GM12891 (cell line): Measurements from ENCODE around the gene YES1.
A peak's percentile ranks its signal among the peaks of the same experiment; 100 is the strongest.
"Not testable (repeated sequence)": the region's sequence is repeated elsewhere in the genome, so short reads cannot be mapped to it uniquely, and the experiment has no call there.

ENCODE experiments used
- DNase-seq: peaks from one replicate; pipeline ENCODE4 v3.0.0; 2011; ENCODE audit warnings: low spot score; ENCODE audit not compliant: insufficient read length
- FAIRE-seq: peaks from 2 replicates; lab custom pipeline; 2011; peaks lifted over from hg19 to GRCh38; lab: Jason Lieb, UNC
- PAX5 ChIP-seq: IDR thresholded peaks from 2 replicates; pipeline ENCODE4 v1.6.1; 2011; ENCODE audit warnings: low read length, moderate library complexity, mild to moderate bottlenecking; ENCODE audit not compliant: insufficient read depth, severe bottlenecking
- POLR2A ChIP-seq: IDR thresholded peaks from 2 replicates; pipeline ENCODE4 v1.6.1; 2011; ENCODE audit warnings: low read depth, low read length, control low read depth
- POLR2AphosphoS5 ChIP-seq: IDR thresholded peaks from 2 replicates; pipeline ENCODE4 v1.6.1; 2011; ENCODE audit warnings: low read depth, low read length, control low read depth
- POU2F2 ChIP-seq: IDR thresholded peaks from 2 replicates; pipeline ENCODE4 v1.6.1; 2011; ENCODE audit warnings: low read depth, mild to moderate bottlenecking, control low read depth, low read length, moderate library complexity
- SPI1 ChIP-seq: IDR thresholded peaks from 2 replicates; pipeline ENCODE4 v1.6.1; 2011; ENCODE audit warnings: low read depth, low read length, control low read depth
- TAF1 ChIP-seq: IDR thresholded peaks from 2 replicates; pipeline ENCODE4 v1.6.1; 2011; ENCODE audit warnings: low read depth, low read length, control low read depth

The YES1 gene

DNA sequence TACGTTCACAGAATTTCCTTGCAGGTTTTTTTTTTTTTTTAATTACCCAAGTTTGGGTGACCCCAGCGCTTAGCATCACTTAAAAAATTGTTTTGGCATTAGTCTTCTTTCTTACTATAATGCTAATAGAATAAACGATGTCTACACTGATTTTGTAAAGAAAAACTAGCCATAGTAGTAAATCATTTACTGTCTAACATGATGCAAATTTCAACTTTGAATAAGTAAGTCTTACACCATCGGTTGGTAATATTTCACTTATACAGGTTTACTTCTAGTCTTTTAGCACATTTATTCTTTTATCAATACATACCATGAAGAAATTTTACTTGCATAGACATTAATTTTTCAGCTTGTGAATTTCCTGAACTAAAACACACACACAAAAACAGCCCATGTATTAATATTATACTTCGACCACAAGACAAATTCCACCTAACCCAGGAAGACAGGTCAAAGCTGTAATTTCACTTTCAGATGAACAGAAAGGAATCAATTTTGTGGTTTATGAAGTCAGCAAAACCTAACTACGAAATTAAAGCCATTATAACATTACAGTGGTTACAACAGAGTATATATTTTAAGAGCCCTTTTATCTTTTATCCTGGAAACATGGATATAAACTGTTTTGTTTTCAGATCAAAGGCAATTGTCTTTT is 1.9 kb downstream of the YES1 start:
- FAIRE-seq (peak; percentile 68), DNase-seq (no peak)
- no peak for TF ChIP-seq TAF1
- TF ChIP-seq PAX5: no peak
- no peak for TF ChIP-seq POU2F2
- no peak for TF ChIP-seq SPI1
- no peak for TF ChIP-seq POLR2AphosphoS5
- no peak for TF ChIP-seq POLR2A

DNA sequence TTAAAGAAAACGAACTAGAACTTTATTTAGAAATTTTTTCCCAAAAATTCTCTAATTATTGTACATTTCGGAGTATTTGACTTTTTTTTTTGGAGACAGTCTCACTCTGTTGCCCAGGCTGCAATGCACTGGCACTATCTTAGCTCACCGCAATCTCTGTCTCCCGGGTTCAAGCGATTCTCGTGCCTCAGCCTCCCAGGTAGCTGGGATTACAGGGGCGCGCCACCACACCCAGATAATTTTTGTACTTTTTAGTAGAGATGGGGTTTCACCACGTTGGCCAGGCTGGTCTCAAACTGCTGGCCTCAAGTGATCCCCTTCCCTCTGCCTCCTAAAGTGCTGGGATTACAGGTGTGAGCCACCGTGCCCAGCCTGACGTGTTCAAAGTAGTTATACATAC is 2.8 kb downstream of the YES1 start:
- FAIRE-seq, DNase-seq: not testable (repeated sequence)

DNA sequence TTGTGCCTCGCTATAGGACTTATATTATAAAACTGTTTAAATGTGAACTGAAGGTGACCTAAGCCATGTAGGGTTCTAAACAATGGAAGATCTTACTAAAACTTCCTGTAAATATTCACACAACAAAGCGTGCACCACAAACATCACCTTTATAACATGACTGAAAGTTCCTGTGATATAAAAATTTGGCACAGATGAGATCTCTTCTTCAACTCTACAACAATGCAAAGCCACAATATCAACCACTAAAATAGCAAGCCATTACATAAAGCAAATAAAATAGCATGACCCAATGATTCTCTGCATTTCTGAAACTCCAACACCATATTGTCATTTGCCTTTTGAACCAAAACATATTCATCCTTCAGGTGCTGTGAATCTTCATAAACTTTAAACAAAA is 3.5 kb downstream of the YES1 start:
- TF ChIP-seq SPI1: no peak
- TF ChIP-seq POLR2A: no peak
- no peak for TF ChIP-seq POU2F2
- TF ChIP-seq PAX5: no peak
- no peak for TF ChIP-seq TAF1
- TF ChIP-seq POLR2AphosphoS5: no peak
- DNase-seq (no peak), FAIRE-seq (no peak)

DNA sequence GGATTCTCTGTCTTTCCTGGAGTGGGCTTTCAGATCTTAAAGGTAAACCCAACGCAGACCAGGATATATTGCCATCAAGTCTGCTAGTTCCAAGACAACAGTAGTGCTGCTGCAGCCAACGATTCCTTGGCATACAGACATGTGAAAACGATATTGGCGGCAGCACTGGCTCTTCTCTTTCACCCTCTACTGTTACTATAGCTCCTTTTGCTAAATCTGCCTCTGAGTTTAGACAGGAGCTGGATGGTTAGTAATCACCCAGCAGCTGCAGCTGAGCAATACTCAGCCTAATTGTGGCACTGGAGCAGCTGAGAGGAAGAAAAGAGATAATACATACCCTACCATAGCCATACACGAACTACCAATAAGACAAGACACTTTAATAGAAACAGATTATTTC is 4.0 kb downstream of the YES1 start:
- DNase-seq: no peak
- peak; percentile 26 for FAIRE-seq
- TF ChIP-seq POLR2A: no peak
- TF ChIP-seq TAF1: no peak
- no peak for TF ChIP-seq SPI1
- no peak for TF ChIP-seq PAX5
- TF ChIP-seq POU2F2: no peak
- TF ChIP-seq POLR2AphosphoS5: no peak

DNA sequence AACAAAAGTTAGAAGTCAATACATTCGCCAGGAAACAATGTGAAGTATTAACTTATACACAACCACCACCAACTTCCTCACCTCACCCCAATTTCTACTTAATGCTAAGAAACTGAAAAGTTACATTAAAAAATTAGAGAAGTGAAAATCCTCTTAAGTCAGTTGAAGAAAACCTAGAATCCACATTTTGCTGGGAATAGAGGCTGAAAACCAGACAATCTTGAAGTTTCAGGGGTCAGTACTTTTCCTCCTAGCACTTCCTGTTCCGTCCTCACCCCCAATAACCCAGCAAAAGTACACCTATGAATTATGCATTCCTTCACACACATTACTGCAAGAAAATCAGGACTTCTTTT is 6.3 kb downstream of the YES1 start:
- FAIRE-seq: no peak
- no peak for DNase-seq
- TF ChIP-seq POU2F2: 0 out of 2 replicates have a peak, but pooled peaks have one; percentile 18
- no peak for TF ChIP-seq TAF1
- peak; percentile 85 for TF ChIP-seq SPI1

DNA sequence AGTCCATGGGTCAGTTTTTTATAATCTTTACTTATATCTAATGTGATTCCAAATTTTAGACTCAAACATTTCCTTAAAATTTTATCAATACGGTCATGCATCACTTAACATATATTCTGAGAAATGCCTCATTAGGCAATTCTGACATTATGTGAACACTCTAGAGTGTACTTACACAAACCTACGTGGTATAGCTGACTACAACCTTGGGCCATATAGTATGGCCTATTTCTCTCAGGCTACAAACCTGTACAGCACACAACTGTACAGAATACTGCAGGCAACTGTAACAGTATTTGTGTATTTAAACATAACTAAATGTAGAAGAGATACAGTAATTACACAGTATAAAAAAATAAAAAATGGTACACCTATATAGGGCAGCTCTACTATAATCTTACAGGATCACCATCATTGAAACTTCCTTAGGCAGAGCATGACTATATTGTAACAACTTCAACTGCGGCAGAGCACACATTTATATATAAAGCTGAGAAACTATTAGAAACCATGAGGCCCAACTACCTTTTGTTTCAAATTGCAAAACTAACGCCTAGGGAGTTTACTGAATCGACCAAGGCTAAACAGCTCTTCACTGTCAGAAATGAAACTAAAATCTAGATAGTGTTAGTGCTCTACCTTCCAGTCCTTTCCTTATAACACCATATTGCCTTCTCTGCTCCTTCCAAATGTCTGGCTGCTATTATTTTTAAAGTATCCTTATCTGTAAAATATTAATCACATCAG is 6.9 kb downstream of the YES1 start:
- no peak for TF ChIP-seq PAX5
- TF ChIP-seq POLR2AphosphoS5: no peak
- TF ChIP-seq POU2F2: no peak
- TF ChIP-seq POLR2A: no peak
- peak; percentile 81 for FAIRE-seq
- DNase-seq: no peak

DNA sequence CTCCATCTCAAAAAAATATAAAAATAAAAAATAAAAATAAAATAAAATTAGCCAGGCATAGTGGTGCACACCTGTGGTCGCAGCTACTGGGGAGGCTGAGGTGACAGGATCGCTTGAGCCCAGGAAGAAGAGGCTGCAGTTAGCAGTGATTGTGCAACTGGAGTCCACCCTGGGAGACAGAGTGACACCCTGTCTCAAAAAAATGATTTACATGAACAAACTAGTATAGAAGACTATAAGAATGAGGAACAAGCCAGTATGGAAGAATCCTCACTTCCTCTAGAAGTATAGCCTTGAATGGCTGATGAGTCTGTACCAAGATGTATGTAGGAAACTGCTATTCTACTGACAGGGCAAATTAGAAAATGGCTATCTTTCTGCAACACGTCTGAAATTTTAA is 10.9 kb downstream of the YES1 start:
- FAIRE-seq (no peak), DNase-seq (no peak)
- TF ChIP-seq SPI1 (peak; percentile 39; the same call in 1 of the 2 replicates), TAF1 (no peak)

DNA sequence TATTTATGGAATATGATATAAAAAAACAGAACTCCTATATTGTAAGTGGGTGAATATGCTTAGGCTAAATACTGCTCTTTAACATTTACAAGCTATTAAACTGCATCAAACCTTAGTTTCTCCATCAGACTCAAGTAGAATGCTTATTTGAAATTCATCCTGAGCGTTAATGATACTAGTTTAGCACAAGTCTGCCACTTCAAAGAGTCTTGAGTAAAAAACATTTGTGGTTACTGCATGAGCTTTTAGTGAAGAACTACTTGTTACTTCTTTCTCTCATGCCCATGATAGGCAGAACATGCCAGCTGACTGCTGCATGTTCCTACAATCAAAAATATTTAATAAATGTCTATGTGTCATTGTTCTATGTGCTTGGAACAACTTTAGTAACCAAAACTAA is 12.1 kb downstream of the YES1 start:
- no peak for DNase-seq
- TF ChIP-seq POLR2A (no peak), POLR2AphosphoS5 (no peak), SPI1 (no peak), POU2F2 (no peak), PAX5 (no peak), TAF1 (no peak)
- FAIRE-seq: no peak

DNA sequence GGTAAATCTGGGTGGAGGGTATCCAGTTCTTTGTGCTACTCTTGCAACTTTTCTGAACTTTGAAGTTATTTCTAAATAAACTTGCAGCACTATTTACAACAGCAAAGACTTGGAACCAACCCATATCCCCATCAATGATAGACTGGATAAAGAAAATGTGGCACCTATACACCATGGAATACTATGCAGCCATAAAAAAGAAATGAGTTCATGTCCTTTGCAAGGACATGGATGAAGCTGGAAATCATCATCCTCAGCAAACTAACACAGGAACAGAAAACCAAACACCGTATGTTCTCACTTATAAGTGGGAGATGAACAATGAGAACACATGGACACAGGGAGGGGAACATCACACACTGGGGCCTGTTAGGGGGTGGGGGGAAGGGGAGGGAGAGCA is 16.7 kb downstream of the YES1 start:
- DNase-seq, FAIRE-seq: not testable (repeated sequence)

DNA sequence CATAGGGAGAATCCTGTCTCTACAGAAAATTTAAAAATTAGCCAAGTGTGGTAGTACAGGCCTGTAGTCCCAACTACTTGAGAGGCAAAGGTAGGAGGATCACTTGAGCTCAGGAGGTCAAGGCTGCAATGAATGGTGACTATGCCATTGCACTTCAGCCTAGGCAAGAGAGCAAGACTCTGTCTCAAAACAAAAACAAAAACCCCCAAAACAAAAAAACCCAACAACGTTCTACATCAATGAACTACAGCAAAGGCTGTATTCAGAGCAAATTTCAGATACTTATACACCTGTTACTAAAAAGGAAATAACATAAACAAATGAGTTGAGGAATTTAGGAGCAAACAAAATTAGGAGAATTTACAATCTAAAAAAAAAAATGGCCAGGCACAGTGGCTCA is 22.6 kb downstream of the YES1 start:
- no peak for TF ChIP-seq POLR2AphosphoS5
- no peak for TF ChIP-seq SPI1
- no peak for TF ChIP-seq POU2F2
- TF ChIP-seq TAF1: no peak
- TF ChIP-seq POLR2A: no peak
- no peak for TF ChIP-seq PAX5
- FAIRE-seq (no peak), DNase-seq (no peak)

DNA sequence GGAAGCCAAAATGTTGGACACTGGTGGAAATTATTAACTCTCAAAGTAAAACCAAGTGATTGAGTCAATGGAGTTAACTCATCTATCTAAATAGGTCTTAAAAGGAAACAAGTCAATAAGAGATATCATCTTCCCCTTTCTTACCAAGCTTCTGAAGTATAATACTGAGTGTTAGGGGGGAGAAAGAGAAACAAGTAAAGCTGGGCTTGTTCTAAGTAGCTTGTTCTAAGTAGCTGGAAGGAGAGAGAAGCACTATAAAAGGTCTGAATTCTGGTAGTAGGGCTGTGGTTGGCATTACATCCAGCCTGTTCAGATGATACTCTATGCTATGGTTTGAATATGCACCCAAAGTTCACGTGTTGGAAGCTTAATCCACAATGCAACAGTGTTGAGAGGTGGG is 26.8 kb downstream of the YES1 start:
- no peak for FAIRE-seq
- TF ChIP-seq PAX5: no peak
- TF ChIP-seq POLR2AphosphoS5: no peak
- no peak for TF ChIP-seq TAF1
- TF ChIP-seq POLR2A: no peak
- TF ChIP-seq POU2F2: no peak
- TF ChIP-seq SPI1: no peak
- DNase-seq: no peak
